HepG2 (cell line): ENCODE measurements around the gene LAPTM4A. TPM values are rescaled to one million over a fixed set of nuclear protein-coding genes. Genes with fewer than 3 reads are reported as not detected.

Experiments used
- ATAC-seq: fragments of 200-7000 bp; cut with Tn5 transposase; 3 replicates; pipeline ENCODE4 v1.9.1; 2020; ENCODE audit warnings: mild to moderate bottlenecking, moderate library complexity
- BruUV-seq: library from RNA; stranded (reverse); fragments of 400-500 nt; replicated peaks from 2 replicates; lab custom pipeline; 2021; lab: Mats Ljungman, UMichigan
- CTCF ChIA-PET: fragments of 300-600 bp; formaldehyde crosslinking; extraction: SDS; loops from one replicate; lab custom pipeline; 2021; ENCODE audit warnings: low total read pairs, inconsistent platforms, low intra/inter-chr PET ratio; lab: Yijun Ruan, JAX
- POLR2A ChIA-PET: fragments of 350-600 bp; sonication (Branson Sonifier 250); formaldehyde crosslinking; loops from one replicate; lab custom pipeline; 2020; ENCODE audit warnings: antibody characterized with exemption, inconsistent platforms; lab: Yijun Ruan, JAX
- DNase-seq: peaks from one replicate; pipeline ENCODE4 v3.0.0-alpha.2; 2015; ENCODE audit warnings: low spot score
- FAIRE-seq: peaks from 3 replicates; lab custom pipeline; 2011; peaks lifted over from hg19 to GRCh38; lab: Jason Lieb, UNC
- H2AFZ ChIP-seq: one replicate; pipeline ENCODE4 v1.6.1; 2011; ENCODE audit warnings: low read length, inconsistent platforms
- H3K27ac ChIP-seq: fragments of 300-600 bp; 3 replicates; pipeline ENCODE4 v1.8.0; 2011; ENCODE audit warnings: mixed run types, mild to moderate bottlenecking, mixed read lengths, low read length, inconsistent platforms; ENCODE audit not compliant: insufficient read depth; ENCODE audit errors: extremely low read length
- H3K27me3 ChIP-seq, 2 experiments: fragments of 200-600 bp in 1 of 2; 2 replicates in 1 of 2; 3 replicates in 1 of 2; pipeline versions ENCODE4 v1.6.0 to v1.8.0; 2011; ENCODE audit warnings: low read length in 2 of 2, mild to moderate bottlenecking in 2 of 2, moderate library complexity in 2 of 2, inconsistent platforms in 1 of 2; ENCODE audit not compliant: insufficient read depth in 2 of 2, control insufficient read depth in 1 of 2
- H3K36me3 ChIP-seq, 2 experiments: fragments of 200-600 bp in 1 of 2; replicated peaks in 1 of 2; 2 replicates in 1 of 2; 3 replicates in 1 of 2; pipeline versions ENCODE4 v1.5.1 to v1.8.0; 2011; ENCODE audit warnings: low read length in 2 of 2, inconsistent platforms in 1 of 2; ENCODE audit not compliant: insufficient read depth in 2 of 2, control insufficient read depth in 1 of 2
- H3K4me1 ChIP-seq: 2 replicates; pipeline ENCODE4 v1.5.1; 2012; ENCODE audit warnings: low read length, inconsistent platforms; ENCODE audit not compliant: insufficient read depth
- H3K4me2 ChIP-seq: 2 replicates; pipeline ENCODE4 v1.6.0; 2011; ENCODE audit warnings: low read depth, low read length, inconsistent platforms
- H3K4me3 ChIP-seq, 3 experiments: fragments of 200-600 bp in 1 of 3; sonication (generic), shearing (Covaris generic) in 1 of 3; replicated peaks in 1 of 3; 2 replicates each; pipeline ENCODE4 v1.5.1; 2011 to 2016; ENCODE audit warnings: low read length in 3 of 3, inconsistent platforms in 2 of 3, low read depth in 2 of 3, mild to moderate bottlenecking in 2 of 3, control low read depth in 1 of 3, mixed read lengths in 1 of 3; ENCODE audit not compliant: insufficient read depth in 1 of 3
- H3K79me2 ChIP-seq: one replicate; pipeline ENCODE4 v1.6.1; 2011; ENCODE audit warnings: low read length, inconsistent platforms; ENCODE audit not compliant: insufficient read depth
- H3K9ac ChIP-seq: 2 replicates; pipeline ENCODE4 v1.6.0; 2011; ENCODE audit warnings: mild to moderate bottlenecking, low read depth, low read length, inconsistent platforms; ENCODE audit not compliant: insufficient read depth
- H3K9me3 ChIP-seq: 2 replicates; pipeline ENCODE4 v1.5.1; 2012; ENCODE audit warnings: mild to moderate bottlenecking, low read length
- H4K20me1 ChIP-seq: 2 replicates; pipeline ENCODE4 v1.6.0; 2011; ENCODE audit warnings: inconsistent platforms, mild to moderate bottlenecking, low read length, moderate library complexity; ENCODE audit not compliant: insufficient read depth
- ATF1 ChIP-seq: IDR thresholded peaks from 2 replicates; pipeline ENCODE4 v1.6.1; 2016; ENCODE audit warnings: mild to moderate bottlenecking, control low read depth
- CHCHD3 ChIP-seq: sonication (generic); formaldehyde crosslinking; IDR thresholded peaks from 2 replicates; pipeline ENCODE4 v1.8.0; 2022; ENCODE audit warnings: mild to moderate bottlenecking, missing genetic modification reagents, moderate library complexity
- ERF ChIP-seq: IDR thresholded peaks from 2 replicates; pipeline ENCODE4 v1.6.1; 2018; ENCODE audit warnings: missing biosample characterization, missing genetic modification reagents
- MZF1 ChIP-seq: sonication (generic); formaldehyde crosslinking; IDR thresholded peaks from 2 replicates; pipeline ENCODE4 v1.8.1; 2023; ENCODE audit warnings: mild to moderate bottlenecking, missing genetic modification reagents, borderline replicate concordance
- NFATC3 ChIP-seq: sonication (generic); formaldehyde crosslinking; IDR thresholded peaks from 2 replicates; pipeline ENCODE4 v1.5.1; 2020; ENCODE audit warnings: mild to moderate bottlenecking, missing genetic modification reagents
- SSRP1 ChIP-seq: IDR thresholded peaks from 2 replicates; pipeline ENCODE4 v1.6.1; 2016; ENCODE audit warnings: control low read depth
- ZMYM2 ChIP-seq: sonication (generic); formaldehyde crosslinking; IDR thresholded peaks from 2 replicates; pipeline ENCODE4 v1.8.0; 2022; ENCODE audit warnings: mild to moderate bottlenecking, missing genetic modification reagents
- ZNF282 ChIP-seq: fragments of 450-650 bp; IDR thresholded peaks from 2 replicates; pipeline ENCODE4 v1.6.1; 2018; ENCODE audit not compliant: partially characterized antibody
- ZNF468 ChIP-seq: sonication (generic); formaldehyde crosslinking; IDR thresholded peaks from 2 replicates; pipeline ENCODE4 v1.8.0; 2022; ENCODE audit warnings: mild to moderate bottlenecking, moderate library complexity, missing genetic modification reagents
- ZNF552 ChIP-seq: sonication (generic); formaldehyde crosslinking; IDR thresholded peaks from 2 replicates; pipeline ENCODE4 v1.9.0; 2022; ENCODE audit warnings: missing genetic modification reagents, mild to moderate bottlenecking, borderline replicate concordance
- WGBS: methylation state at CpG from one replicate; pipeline ENCODE4 v1.1.6; 2017; ENCODE audit warnings: low lambda C conversion rate; 5-methylcytosine and 5-hydroxymethylcytosine counted together
- in situ Hi-C: cut with HindIII; loops from 2 replicates; pipeline ENCODE4 v1.10.0; 2017; ENCODE audit warnings: low pct_unique_long_range_greater_than_20kb; ENCODE audit not compliant: extremely low pct_ligation_motif_present
- intact Hi-C: fragments of 100-400 bp; cut with micrococcal nuclease; formaldehyde crosslinking; loops from one replicate; pipeline ENCODE4 v1.10.0; 2022; ENCODE audit not compliant: unreplicated experiment
- polyA plus RNA-seq, 8 experiments: library from polyadenylated mRNA; depleted of rRNA in 3 of 8; stranded (reverse) in 7 of 8; unstranded in 1 of 8; fragments of >200 nt; fragmentation: Illumina TruSeq in 4 of 8; extraction: Trizol in 4 of 8; gene quantifications; 2 replicates each; pipeline versions ENCODE4 v1.2.1 to v1.2.3, GENCODE V29; 2011 to 2016; ENCODE audit warnings: low read depth in 4 of 8, missing spikeins in 1 of 8, mixed read lengths in 1 of 8; ENCODE audit not compliant: insufficient read depth in 1 of 8
- total RNA-seq, 5 experiments: library from RNA; depleted of rRNA; stranded (reverse); fragments of >200 nt; fragmentation: Illumina TruSeq; extraction: Trizol; gene quantifications; 2 replicates each; pipeline ENCODE4 v1.2.3, GENCODE V29; 2016; ENCODE audit warnings: low read depth in 1 of 5
- TF ChIP-seq, protein P1 (sequence below): sonication (generic); IDR thresholded peaks from 2 replicates; pipeline ENCODE4 v1.6.1; 2016; ENCODE audit warnings: low read depth, borderline replicate concordance

The LAPTM4A gene
- total and polyA plus RNA-seq, 2 of the 13 experiments (the other 11 are each of a cell fraction or from before 2014, with no cell fraction given), result 116 to 558 TPM

DNA sequence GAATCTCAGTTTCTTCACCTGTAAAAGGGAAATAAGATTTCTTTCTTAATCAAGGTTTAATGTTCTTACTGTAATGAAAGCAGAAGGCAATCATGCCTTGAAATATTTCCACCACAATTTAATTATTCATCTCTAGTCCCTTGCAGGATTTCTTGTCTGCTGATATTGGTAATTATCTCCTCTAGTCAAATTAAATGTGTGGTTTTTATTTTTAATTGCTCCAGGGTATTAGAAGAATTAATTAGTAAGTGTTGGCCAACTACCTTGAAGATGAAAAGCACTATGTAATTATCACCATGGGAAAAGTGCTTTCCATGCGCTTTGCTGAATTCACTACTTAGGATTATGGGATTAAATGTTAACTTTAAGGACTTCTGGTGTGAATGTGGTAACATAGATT, 8.7 kb upstream of the LAPTM4A start:
- Histone ChIP-seq H3K9ac (no peak overlapping the region), H3K27ac (no peak overlapping the region), H3K79me2 (no peaks in the 10 kb centered on the region), H3K4me3 (no peak overlapping the region), H3K36me3 (no peaks in the 10 kb centered on the region), H3K9me3 (no peaks in the 10 kb centered on the region), H3K4me1 (peaks cover 43% of the 10 kb centered on the region), H3K27me3 (0 out of 5 replicates have a peak, but pooled peaks cover 0 to 9% of the 10 kb centered on the region in 2 experiments), H2AFZ (no peak overlapping the region), H3K4me2 (no peak overlapping the region), H4K20me1 (no peaks in the 10 kb centered on the region)
- ATAC-seq (no peak), FAIRE-seq (no peak), DNase-seq (no peak)
- ChIA-PET CTCF (no interaction called here), POLR2A (interaction anchor here (7.0 kb wide), 1 partner anchor 9 kb away, joined by 105 read pairs; the partner anchor contains the start of gene LAPTM4A)
- intact Hi-C loops, result no loop called here
- no peak for TF ChIP-seq MZF1 (CRISPR knock-in tag)
- TF ChIP-seq ATF1 (CRISPR knock-in tag), result no peak
- no peak for TF ChIP-seq ZNF282
- TF ChIP-seq ZNF552 (CRISPR knock-in tag), result no peak
- TF ChIP-seq SSRP1 (CRISPR knock-in tag), result no peak
- no peak for TF ChIP-seq NFATC3 (CRISPR knock-in tag)
- TF ChIP-seq CHCHD3, result no peak
- no peak for TF ChIP-seq ZMYM2 (CRISPR knock-in tag)
- TF ChIP-seq, protein P1, sequence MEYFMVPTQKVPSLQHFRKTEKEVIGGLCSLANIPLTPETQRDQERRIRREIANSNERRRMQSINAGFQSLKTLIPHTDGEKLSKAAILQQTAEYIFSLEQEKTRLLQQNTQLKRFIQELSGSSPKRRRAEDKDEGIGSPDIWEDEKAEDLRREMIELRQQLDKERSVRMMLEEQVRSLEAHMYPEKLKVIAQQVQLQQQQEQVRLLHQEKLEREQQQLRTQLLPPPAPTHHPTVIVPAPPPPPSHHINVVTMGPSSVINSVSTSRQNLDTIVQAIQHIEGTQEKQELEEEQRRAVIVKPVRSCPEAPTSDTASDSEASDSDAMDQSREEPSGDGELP, result no peak
- no peak for TF ChIP-seq ZNF468 (CRISPR knock-in tag)
- TF ChIP-seq ERF (CRISPR knock-in tag), result no peak
- in situ Hi-C loops, result no loop called here
- no TSS peak for BruUV-seq
- 99% methylated on average over 1 of the region's 1 CpG for WGBS
